HG02938 (cell line): ENCODE data around the gene DHRS7.

Experiments
- ATAC-seq: cut with Tn5 transposase; IDR thresholded peaks from one replicate; pipeline ENCODE4 v1.9.1; 2021; ENCODE audit warnings: mild to moderate bottlenecking, moderate library complexity; ENCODE audit not compliant: unreplicated experiment

DHRS7 gene

DNA sequence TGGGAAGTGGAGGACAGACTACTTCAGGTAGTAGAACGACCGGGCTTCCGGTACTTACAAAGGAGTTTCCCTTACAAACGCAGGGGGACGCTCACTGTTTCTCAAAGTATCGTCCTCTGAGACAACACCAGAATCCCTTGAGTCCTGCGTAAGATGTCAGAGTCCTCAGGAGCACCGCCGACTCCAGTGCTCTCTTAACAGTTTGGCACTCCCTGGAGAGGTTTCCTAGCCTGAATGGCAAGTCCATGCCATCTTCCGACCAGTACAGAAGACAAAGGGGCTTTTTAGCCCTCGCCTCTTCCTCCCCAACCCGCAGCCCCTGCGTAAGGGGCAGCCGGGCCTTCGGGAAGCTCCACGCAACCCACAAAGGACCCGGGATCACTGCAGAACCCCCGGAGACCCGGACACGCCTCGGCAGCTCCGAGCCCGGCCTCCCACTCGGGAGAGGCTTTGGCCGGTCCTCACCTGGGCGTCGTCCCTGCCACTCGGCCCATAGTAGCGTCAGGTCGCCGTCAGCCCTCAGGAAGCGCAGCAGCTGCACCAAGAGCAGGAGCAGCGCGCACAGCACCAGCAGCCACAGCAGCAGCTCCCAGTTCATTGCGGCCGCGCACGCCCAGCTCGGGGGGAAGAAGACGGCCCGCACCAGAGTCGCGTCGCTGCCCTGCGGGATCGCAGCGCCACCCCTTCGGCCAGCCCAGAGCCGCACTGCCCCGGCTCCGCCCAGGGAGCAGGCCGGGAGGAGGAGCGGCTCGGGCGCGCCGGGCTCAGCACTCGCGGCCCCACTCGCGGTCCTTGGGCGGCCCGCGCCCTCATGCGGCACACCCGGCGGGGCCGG is at the start of gene DHRS7:
DHRS7 (minus strand) TSS at position 687 of the 835 bp plus-strand sequence; CDS start at position 598, 89 bp downstream.
- peak; percentile 73 for ATAC-seq

GRCh38 chr14:60214415-60215126 is 49.4 kb upstream of the DHRS7 start:
- no peak for ATAC-seq

GRCh38 chr14:60214003-60214402 is 48.8 kb upstream of the DHRS7 start:
- no peak for ATAC-seq

- ATAC-seq, result peak; percentile 94
These were observed 47.5 kb upstream of the DHRS7 start for GRCh38 chr14:60212503-60213371.

DNA sequence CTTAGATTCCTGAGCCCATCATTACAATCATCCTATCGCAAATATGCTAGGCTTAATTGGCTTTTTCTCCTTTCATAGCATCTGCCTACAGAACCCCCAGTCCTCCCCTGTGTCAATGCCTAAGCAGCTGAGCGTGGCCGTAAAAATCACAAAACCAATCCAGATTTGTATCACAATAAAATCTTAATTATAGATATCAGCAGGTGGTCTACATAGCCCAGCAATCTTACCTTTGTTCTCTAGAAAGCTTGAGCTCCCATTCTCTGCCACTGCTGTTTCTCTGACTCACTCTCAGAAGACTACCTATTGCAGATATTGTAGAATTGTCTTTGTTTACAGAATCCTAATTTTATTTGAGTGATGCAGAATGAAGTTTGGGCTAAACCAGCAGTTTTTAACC is 46.0 kb upstream of the DHRS7 start:
- ATAC-seq, result no peak

GRCh38 chr14:60210703-60211102 is 45.5 kb upstream of the DHRS7 start:
- no peak for ATAC-seq

- peak; percentile 39 for ATAC-seq
These were observed 41.8 kb upstream of the DHRS7 start for GRCh38 chr14:60206837-60207533.

DNA sequence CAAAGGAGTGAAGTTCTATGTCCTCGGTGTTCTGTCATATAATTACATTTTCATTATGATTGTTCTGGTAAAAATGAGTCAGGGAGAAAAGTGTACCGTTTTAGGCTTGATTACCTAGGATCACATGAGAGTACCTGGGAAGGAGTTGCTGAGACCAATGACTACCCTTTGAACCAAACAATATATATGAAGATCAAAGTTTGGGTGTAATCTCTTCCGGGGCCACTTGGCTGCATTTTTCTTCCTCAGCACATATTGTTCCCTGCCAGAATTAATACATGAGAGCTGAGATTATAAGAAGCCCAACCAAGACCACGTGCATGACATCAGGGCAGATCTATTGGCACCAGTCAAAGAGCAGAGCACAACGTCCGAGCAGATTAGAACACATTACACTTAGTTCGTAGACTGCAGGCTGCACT is 41.1 kb upstream of the DHRS7 start:
- no peak for ATAC-seq

GRCh38 chr14:60204843-60205774 is 39.9 kb upstream of the DHRS7 start:
- ATAC-seq, result peak; percentile 44

GRCh38 chr14:60204104-60204842 is 39.1 kb upstream of the DHRS7 start:
- ATAC-seq, result peak; percentile 72

DNA sequence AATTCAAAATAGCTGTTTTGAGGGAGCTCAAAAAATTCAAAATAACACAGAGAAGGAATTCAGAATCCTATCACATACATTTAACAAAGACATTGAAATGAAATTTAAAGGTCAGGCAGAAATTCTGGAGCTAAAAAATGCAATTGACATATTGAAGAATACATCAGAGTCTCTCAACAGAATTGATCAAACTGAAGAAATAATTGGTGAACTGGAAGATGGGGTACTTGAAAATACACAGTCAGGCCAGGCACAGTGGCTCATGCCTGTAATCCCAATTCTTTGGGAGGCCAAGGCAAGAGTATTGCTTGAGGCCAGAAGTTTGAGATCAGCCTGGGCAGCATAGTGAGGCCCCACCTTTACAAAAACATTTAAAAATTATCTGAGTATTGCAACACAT is 34.1 kb upstream of the DHRS7 start:
- no peak for ATAC-seq

DNA sequence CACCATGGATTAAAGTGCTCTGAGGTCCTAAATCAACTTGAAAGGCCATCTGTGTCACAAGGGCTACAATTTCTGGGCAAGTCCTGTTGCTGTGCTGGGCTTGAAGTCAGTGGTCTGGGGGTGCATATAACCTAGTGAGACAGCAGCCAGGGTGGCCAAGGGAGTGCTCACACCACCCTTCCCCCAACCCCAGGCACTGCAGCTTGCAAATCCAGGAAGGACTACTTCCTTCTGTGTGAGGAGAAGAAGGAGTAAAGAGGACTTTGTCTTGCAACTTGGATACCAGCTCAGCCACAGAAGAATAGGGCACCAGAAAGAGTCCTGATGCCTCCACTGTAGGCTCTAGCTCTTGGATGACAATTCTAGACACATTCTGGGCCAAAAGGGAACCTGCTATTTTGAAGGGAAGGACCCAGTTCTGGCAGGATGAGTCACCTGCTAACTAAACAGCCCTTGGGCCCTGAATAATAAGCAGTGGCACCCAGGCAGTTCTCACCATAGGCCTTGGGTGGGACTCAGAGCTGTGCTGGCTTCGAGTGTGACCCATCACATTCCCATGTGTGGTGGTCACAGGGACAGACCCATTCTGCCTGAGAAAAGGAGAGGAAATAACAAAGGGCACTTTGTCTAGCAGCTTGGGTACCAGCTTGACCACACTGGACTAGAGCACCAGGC is 32.6 kb upstream of the DHRS7 start:
- no peak for ATAC-seq

- ATAC-seq, result no peak
These were observed 31.1 kb upstream of the DHRS7 start for GRCh38 chr14:60196291-60196690.

GRCh38 chr14:60195179-60195810 is 30.1 kb upstream of the DHRS7 start:
- no peak for ATAC-seq

- no peak for ATAC-seq
These were observed 25.0 kb upstream of the DHRS7 start for GRCh38 chr14:60189923-60190840.

- ATAC-seq, result no peak
These were observed 23.5 kb upstream of the DHRS7 start for GRCh38 chr14:60188696-60189095.

DNA sequence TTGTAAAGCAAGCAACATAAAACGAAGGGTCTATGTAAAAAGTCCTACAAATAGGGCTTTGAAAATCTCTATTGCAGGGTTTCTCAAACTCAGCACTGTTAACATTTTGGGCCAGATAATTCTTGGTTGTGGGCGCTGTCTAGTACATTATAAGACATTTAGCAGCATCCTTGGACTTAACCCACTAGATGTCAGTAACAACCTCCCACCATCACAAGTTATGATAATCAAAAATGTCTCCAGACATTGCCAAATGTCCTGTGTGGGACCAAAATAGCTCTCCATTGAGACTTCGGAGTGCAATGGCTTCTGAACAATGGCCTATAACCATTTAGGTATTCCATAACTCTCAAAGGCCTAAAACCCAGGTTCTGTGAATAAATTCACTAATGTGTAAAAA is 22.9 kb upstream of the DHRS7 start:
- ATAC-seq, result no peak
